WTC11 (cell line): Measurements from ENCODE around the gene C3. TPM values are rescaled to one million over a fixed set of nuclear protein-coding genes. Genes with fewer than 3 reads are reported as not detected.

Experiments
- ATAC-seq: fragments of 200-7000 bp; cut with Tn5 transposase; 2 replicates; pipeline ENCODE4 v1.10.0; 2021; ENCODE audit warnings: mild to moderate bottlenecking, moderate library complexity
- CTCF ChIA-PET: fragments of 300-600 bp; sonication (Branson Sonifier 250); formaldehyde crosslinking; loops from one replicate; lab custom pipeline; 2021; ENCODE audit warnings: antibody characterized with exemption; lab: Charles Lee
- POLR2A ChIA-PET: fragments of 350-600 bp; sonication (Branson Sonifier 250); formaldehyde crosslinking; loops from one replicate; lab custom pipeline; 2021; ENCODE audit warnings: antibody characterized with exemption; lab: Charles Lee
- DNase-seq: peaks from one replicate; pipeline ENCODE4 v3.0.0; 2021; ENCODE audit warnings: low spot score
- H3K27ac Mint-ChIP-seq: 2 replicates; pipeline ENCODE4 v1.8.0; 2021; ENCODE audit warnings: mixed read lengths
- H3K27me3 Mint-ChIP-seq: 2 replicates; pipeline ENCODE4 v1.8.0; 2021; ENCODE audit warnings: low read depth, mild to moderate bottlenecking, moderate library complexity, mixed read lengths
- H3K36me3 Mint-ChIP-seq: 2 replicates; pipeline ENCODE4 v1.8.0; 2021; ENCODE audit warnings: mixed read lengths
- H3K4me1 Mint-ChIP-seq: 2 replicates; pipeline ENCODE4 v1.8.0; 2022; ENCODE audit warnings: mixed read lengths
- H3K4me3 Mint-ChIP-seq: 2 replicates; pipeline ENCODE4 v1.8.0; 2021; ENCODE audit warnings: mild to moderate bottlenecking, moderate library complexity, mixed read lengths
- H3K9me3 Mint-ChIP-seq: 2 replicates; pipeline ENCODE4 v1.8.0; 2021; ENCODE audit warnings: mixed read lengths
- AR ChIP-seq: fragments of 250-450 bp; sonication (Bioruptor Pico); IDR thresholded peaks from 2 replicates; pipeline ENCODE4 v1.9.0; 2021; ENCODE audit warnings: mild to moderate bottlenecking
- ATF1 ChIP-seq: sonication (generic); formaldehyde crosslinking; IDR thresholded peaks from 2 replicates; pipeline ENCODE4 v1.8.1; 2023; ENCODE audit warnings: mild to moderate bottlenecking, moderate library complexity, missing genetic modification reagents
- ATF3 ChIP-seq: sonication (generic); formaldehyde crosslinking; conservative IDR thresholded peaks from 2 replicates; pipeline ENCODE4 v1.8.1; 2022; ENCODE audit warnings: mild to moderate bottlenecking, missing genetic modification reagents
- CBFB ChIP-seq: sonication (generic); formaldehyde crosslinking; IDR thresholded peaks from 2 replicates; pipeline ENCODE4 v1.8.1; 2022; ENCODE audit warnings: mild to moderate bottlenecking, low read depth, missing genetic modification reagents
- E2F5 ChIP-seq: sonication (generic); formaldehyde crosslinking; IDR thresholded peaks from 2 replicates; pipeline ENCODE4 v1.8.1; 2022; ENCODE audit warnings: mild to moderate bottlenecking, moderate library complexity, missing genetic modification reagents
- ETV6 ChIP-seq: sonication (generic); formaldehyde crosslinking; IDR thresholded peaks from 2 replicates; pipeline ENCODE4 v1.8.1; 2022; ENCODE audit warnings: mild to moderate bottlenecking, missing genetic modification reagents
- FOXP1 ChIP-seq: sonication (generic); formaldehyde crosslinking; IDR thresholded peaks from 2 replicates; pipeline ENCODE4 v1.8.0; 2022; ENCODE audit warnings: missing genetic modification reagents, mild to moderate bottlenecking, moderate library complexity, borderline replicate concordance
- HMGA2 ChIP-seq: fragments of 250-450 bp; sonication (Bioruptor Pico); IDR thresholded peaks from 2 replicates; pipeline ENCODE4 v1.4.0; 2021; ENCODE audit warnings: mild to moderate bottlenecking, moderate library complexity
- NFE2L1 ChIP-seq: sonication (generic); formaldehyde crosslinking; IDR thresholded peaks from 2 replicates; pipeline ENCODE4 v1.8.1; 2023; ENCODE audit warnings: missing genetic modification reagents
- SMAD4 ChIP-seq: sonication (generic); formaldehyde crosslinking; IDR thresholded peaks from 2 replicates; pipeline ENCODE4 v1.8.0; 2022; ENCODE audit warnings: mild to moderate bottlenecking, missing genetic modification reagents
- SOX15 ChIP-seq: fragments of 250-450 bp; sonication (Bioruptor Pico); IDR thresholded peaks from 2 replicates; pipeline ENCODE4 v1.9.0; 2021; ENCODE audit warnings: mild to moderate bottlenecking
- TP53 ChIP-seq: sonication (generic); formaldehyde crosslinking; IDR thresholded peaks from 2 replicates; pipeline ENCODE4 v1.8.1; 2023; ENCODE audit warnings: mild to moderate bottlenecking, missing genetic modification reagents
- ZBTB21 ChIP-seq: sonication (generic); formaldehyde crosslinking; IDR thresholded peaks from 2 replicates; pipeline ENCODE4 v1.8.1; 2023; ENCODE audit warnings: mild to moderate bottlenecking, missing genetic modification reagents, borderline replicate concordance
- ZNF263 ChIP-seq: sonication (generic); formaldehyde crosslinking; IDR thresholded peaks from 2 replicates; pipeline ENCODE4 v1.8.1; 2022; ENCODE audit warnings: low read depth, mild to moderate bottlenecking, moderate library complexity, missing genetic modification reagents
- ZNF317 ChIP-seq: sonication (generic); formaldehyde crosslinking; IDR thresholded peaks from 2 replicates; pipeline ENCODE4 v1.8.1; 2023; ENCODE audit warnings: low read depth, mild to moderate bottlenecking, moderate library complexity, missing genetic modification reagents, borderline replicate concordance
- ZNF416 ChIP-seq: fragments of 250-450 bp; sonication (Bioruptor Pico); IDR thresholded peaks from 2 replicates; pipeline ENCODE4 v1.9.0; 2021; ENCODE audit warnings: mild to moderate bottlenecking, inconsistent platforms
- total RNA-seq: library from RNA; stranded (reverse); gene quantifications from 3 replicates; pipeline ENCODE4 v1.2.3, GENCODE V29; 2021
- TF ChIP-seq, protein P1 (sequence below): fragments of 250-450 bp; sonication (Bioruptor Pico); IDR thresholded peaks from 2 replicates; pipeline ENCODE4 v1.8.0; 2021; ENCODE audit warnings: mild to moderate bottlenecking
- TF ChIP-seq, protein P2 (sequence below): sonication (generic); formaldehyde crosslinking; IDR thresholded peaks from 2 replicates; pipeline ENCODE4 v1.8.1; 2022; ENCODE audit warnings: low read depth, missing genetic modification reagents, borderline replicate concordance
- TF ChIP-seq, protein P3 (sequence below): sonication (generic); formaldehyde crosslinking; IDR thresholded peaks from 2 replicates; pipeline ENCODE4 v1.8.0; 2022; ENCODE audit warnings: mild to moderate bottlenecking, missing genetic modification reagents
- TF ChIP-seq, protein P4 (sequence below): sonication (generic); formaldehyde crosslinking; IDR thresholded peaks from 2 replicates; pipeline ENCODE4 v1.8.1; 2023; ENCODE audit warnings: mild to moderate bottlenecking, missing genetic modification reagents

The C3 gene
- total RNA-seq, 1 experiment from 2014 or later = 7.0 TPM

- TF ChIP-seq FOXP1 (CRISPR knock-in tag) (no peak), ATF1 (CRISPR knock-in tag) (no peak), HMGA2 (CRISPR knock-in tag) (no peak)
- TF ChIP-seq, protein P1, sequence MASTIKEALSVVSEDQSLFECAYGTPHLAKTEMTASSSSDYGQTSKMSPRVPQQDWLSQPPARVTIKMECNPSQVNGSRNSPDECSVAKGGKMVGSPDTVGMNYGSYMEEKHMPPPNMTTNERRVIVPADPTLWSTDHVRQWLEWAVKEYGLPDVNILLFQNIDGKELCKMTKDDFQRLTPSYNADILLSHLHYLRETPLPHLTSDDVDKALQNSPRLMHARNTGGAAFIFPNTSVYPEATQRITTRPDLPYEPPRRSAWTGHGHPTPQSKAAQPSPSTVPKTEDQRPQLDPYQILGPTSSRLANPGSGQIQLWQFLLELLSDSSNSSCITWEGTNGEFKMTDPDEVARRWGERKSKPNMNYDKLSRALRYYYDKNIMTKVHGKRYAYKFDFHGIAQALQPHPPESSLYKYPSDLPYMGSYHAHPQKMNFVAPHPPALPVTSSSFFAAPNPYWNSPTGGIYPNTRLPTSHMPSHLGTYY (CRISPR knock-in tag) = no peak
Measured at GRCh38 chr19:6712692-6713670, 7.5 kb downstream of the C3 start (continued).

DNA sequence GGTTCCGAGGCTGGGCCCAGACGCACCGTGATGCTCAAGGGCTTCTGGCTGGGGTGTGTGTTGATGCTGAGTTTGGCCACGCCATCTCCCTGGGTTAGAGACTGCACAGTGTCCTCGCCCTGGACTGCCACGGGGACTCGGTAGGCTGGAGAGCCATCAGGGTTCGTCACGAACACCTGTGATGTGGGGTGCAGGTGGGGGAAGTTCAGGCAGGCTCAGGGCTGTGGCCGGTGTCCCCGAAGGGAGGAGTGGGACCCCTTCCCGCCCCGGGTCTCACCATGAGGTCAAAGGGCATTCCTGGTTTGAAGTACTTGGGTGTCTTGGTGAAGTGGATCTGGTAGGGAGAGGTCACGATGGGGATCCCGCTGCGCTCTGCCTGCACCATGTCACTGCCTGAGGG is 8.2 kb downstream of the C3 start:
- TF ChIP-seq ATF3 (CRISPR knock-in tag) = no peak
- no peak for TF ChIP-seq TP53 (CRISPR knock-in tag)
- TF ChIP-seq ZNF416 (CRISPR knock-in tag) = no peak
- TF ChIP-seq CBFB = no peak
- TF ChIP-seq NFE2L1 = no peak
- TF ChIP-seq, protein P2, sequence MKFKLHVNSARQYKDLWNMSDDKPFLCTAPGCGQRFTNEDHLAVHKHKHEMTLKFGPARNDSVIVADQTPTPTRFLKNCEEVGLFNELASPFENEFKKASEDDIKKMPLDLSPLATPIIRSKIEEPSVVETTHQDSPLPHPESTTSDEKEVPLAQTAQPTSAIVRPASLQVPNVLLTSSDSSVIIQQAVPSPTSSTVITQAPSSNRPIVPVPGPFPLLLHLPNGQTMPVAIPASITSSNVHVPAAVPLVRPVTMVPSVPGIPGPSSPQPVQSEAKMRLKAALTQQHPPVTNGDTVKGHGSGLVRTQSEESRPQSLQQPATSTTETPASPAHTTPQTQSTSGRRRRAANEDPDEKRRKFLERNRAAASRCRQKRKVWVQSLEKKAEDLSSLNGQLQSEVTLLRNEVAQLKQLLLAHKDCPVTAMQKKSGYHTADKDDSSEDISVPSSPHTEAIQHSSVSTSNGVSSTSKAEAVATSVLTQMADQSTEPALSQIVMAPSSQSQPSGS (CRISPR knock-in tag) = no peak
- no peak for TF ChIP-seq SMAD4 (CRISPR knock-in tag)
- TF ChIP-seq, protein P3, sequence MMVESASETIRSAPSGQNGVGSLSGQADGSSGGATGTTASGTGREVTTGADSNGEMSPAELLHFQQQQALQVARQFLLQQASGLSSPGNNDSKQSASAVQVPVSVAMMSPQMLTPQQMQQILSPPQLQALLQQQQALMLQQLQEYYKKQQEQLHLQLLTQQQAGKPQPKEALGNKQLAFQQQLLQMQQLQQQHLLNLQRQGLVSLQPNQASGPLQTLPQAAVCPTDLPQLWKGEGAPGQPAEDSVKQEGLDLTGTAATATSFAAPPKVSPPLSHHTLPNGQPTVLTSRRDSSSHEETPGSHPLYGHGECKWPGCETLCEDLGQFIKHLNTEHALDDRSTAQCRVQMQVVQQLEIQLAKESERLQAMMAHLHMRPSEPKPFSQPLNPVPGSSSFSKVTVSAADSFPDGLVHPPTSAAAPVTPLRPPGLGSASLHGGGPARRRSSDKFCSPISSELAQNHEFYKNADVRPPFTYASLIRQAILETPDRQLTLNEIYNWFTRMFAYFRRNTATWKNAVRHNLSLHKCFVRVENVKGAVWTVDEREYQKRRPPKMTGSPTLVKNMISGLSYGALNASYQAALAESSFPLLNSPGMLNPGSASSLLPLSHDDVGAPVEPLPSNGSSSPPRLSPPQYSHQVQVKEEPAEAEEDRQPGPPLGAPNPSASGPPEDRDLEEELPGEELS (CRISPR knock-in tag) = no peak
- TF ChIP-seq, protein P4, sequence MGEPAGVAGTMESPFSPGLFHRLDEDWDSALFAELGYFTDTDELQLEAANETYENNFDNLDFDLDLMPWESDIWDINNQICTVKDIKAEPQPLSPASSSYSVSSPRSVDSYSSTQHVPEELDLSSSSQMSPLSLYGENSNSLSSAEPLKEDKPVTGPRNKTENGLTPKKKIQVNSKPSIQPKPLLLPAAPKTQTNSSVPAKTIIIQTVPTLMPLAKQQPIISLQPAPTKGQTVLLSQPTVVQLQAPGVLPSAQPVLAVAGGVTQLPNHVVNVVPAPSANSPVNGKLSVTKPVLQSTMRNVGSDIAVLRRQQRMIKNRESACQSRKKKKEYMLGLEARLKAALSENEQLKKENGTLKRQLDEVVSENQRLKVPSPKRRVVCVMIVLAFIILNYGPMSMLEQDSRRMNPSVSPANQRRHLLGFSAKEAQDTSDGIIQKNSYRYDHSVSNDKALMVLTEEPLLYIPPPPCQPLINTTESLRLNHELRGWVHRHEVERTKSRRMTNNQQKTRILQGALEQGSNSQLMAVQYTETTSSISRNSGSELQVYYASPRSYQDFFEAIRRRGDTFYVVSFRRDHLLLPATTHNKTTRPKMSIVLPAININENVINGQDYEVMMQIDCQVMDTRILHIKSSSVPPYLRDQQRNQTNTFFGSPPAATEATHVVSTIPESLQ = no peak
- no peak for TF ChIP-seq ETV6 (CRISPR knock-in tag)
- TF ChIP-seq ZNF317 = no peak
- no peak for DNase-seq
- Mint-ChIP-seq H3K4me3 (no peak overlapping the region), H3K36me3 (no peaks in the 10 kb centered on the region), H3K27ac (no peak overlapping the region), H3K9me3 (peaks cover 1% of the 10 kb centered on the region), H3K27me3 (peaks cover 40% of the 10 kb centered on the region), H3K4me1 (peaks cover 14% of the 10 kb centered on the region)
- ChIA-PET CTCF (no interaction called here), POLR2A (no interaction called here)
- ATAC-seq = no peak

- DNase-seq = no peak
- Mint-ChIP-seq H3K27ac (no peak overlapping the region), H3K4me1 (peaks cover 13% of the 10 kb centered on the region), H3K36me3 (no peaks in the 10 kb centered on the region)
- TF ChIP-seq E2F5 = no peak
- TF ChIP-seq AR (CRISPR knock-in tag) = no peak
- TF ChIP-seq ZNF263 (CRISPR knock-in tag) = no peak
- TF ChIP-seq HMGA2 (CRISPR knock-in tag) = no peak
- TF ChIP-seq ZBTB21 (CRISPR knock-in tag) = no peak
- TF ChIP-seq, protein P2 (CRISPR knock-in tag) = no peak
- TF ChIP-seq SOX15 (CRISPR knock-in tag) = no peak
- TF ChIP-seq, all 79 proteins: peak for 0
- H3K9me3 Mint-ChIP-seq = no peaks in the 10 kb centered on the region
- H3K27me3 Mint-ChIP-seq = peaks cover 40% of the 10 kb centered on the region
- ATAC-seq = no peak
- POLR2A ChIA-PET = no interaction called here
- CTCF ChIA-PET = interaction anchor here (0.8 to 1.1 kb wide), 7 partner anchors 9 to 235 kb away, joined by 3 to 5 read pairs (median 4); partner anchors contain the start of genes C3 and VAV1
- no peak overlapping the region for H3K4me3 Mint-ChIP-seq
Measured at GRCh38 chr19:6711605-6712004, 8.8 kb downstream of the C3 start.
